Measurements from ENCODE around the gene STK38. TPM values are rescaled to one million over a fixed set of nuclear protein-coding genes. Genes with fewer than 3 reads are reported as not detected.

STK38 gene
- total and polyA plus RNA-seq, 2 of the 13 experiments (the other 11 are each of a cell fraction or from before 2014, with no cell fraction given) = 10.3 to 20.7 TPM

DNA sequence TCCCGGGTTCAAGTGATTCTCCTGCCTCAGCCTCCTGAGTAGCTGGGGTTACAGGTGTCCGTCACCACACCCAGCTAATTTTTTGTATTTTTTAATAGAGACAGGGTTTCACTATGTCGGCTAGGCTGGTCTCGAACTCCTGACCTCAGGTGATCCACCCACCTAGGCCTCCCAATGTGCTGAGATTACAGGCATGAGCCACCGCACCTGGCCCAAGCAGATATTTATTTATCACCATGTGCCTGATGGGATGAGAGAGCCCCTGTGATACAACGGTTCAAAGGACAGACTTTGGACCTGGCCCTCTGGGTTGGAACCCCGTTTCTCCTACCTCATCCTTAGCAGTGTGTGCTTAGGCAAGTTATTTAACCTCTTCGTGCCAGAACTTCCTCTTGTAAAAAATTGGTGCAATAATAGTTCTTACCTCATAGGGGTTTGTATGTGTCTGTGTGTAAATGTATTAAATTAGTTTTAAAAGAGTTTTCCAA, 19.2 kb upstream of the STK38 start (continued):
- TF ChIP-seq, protein P1, sequence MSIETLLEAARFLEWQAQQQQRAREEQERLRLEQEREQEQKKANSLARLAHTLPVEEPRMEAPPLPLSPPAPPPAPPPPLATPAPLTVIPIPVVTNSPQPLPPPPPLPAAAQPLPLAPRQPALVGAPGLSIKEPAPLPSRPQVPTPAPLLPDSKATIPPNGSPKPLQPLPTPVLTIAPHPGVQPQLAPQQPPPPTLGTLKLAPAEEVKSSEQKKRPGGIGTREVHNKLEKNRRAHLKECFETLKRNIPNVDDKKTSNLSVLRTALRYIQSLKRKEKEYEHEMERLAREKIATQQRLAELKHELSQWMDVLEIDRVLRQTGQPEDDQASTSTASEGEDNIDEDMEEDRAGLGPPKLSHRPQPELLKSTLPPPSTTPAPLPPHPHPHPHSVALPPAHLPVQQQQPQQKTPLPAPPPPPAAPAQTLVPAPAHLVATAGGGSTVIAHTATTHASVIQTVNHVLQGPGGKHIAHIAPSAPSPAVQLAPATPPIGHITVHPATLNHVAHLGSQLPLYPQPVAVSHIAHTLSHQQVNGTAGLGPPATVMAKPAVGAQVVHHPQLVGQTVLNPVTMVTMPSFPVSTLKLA (IDR thresholded peaks at IDR 0.05) = peak; percentile 89
- TF ChIP-seq TBX2 (CRISPR knock-in tag; IDR thresholded peaks at IDR 0.05; ENCODE audit: borderline replicate concordance) (peak; percentile 59; the same call in 1 of the 2 replicates), SNRNP70 (IDR thresholded peaks at IDR 0.05; ENCODE audit: low read depth, low read length) (no peak), ZBTB7B (CRISPR knock-in tag; IDR thresholded peaks at IDR 0.05) (peak; percentile 69), AKAP8 (CRISPR knock-in tag; IDR thresholded peaks at IDR 0.05) (no peak), RXRA (CRISPR knock-in tag; IDR thresholded peaks at IDR 0.05) (peak; percentile 77; the same call in 1 of the 2 replicates), MTF2 (CRISPR knock-in tag; IDR thresholded peaks at IDR 0.05; ENCODE audit: borderline replicate concordance) (no peak), ATF7 (IDR thresholded peaks at IDR 0.05) (peak; percentile 58), ATF7 (CRISPR knock-in tag; IDR thresholded peaks at IDR 0.05) (peak; percentile 83; the same call in 1 of the 2 replicates), SOX13 (IDR thresholded peaks at IDR 0.05) (peak; percentile 56; the same call in 1 of the 2 replicates), SOX13 (CRISPR knock-in tag; conservative IDR thresholded peaks at IDR 0.05 in 1 of 2, IDR thresholded peaks at IDR 0.05 in 1 of 2) (peak in 1 of 2 experiments; percentile 79; a peak in 2 of 4 replicates), U2AF2 (IDR thresholded peaks at IDR 0.05; ENCODE audit: low read depth, low read length) (no peak), ONECUT2 (CRISPR knock-in tag; IDR thresholded peaks at IDR 0.05) (no peak)
- TF ChIP-seq, protein P2, sequence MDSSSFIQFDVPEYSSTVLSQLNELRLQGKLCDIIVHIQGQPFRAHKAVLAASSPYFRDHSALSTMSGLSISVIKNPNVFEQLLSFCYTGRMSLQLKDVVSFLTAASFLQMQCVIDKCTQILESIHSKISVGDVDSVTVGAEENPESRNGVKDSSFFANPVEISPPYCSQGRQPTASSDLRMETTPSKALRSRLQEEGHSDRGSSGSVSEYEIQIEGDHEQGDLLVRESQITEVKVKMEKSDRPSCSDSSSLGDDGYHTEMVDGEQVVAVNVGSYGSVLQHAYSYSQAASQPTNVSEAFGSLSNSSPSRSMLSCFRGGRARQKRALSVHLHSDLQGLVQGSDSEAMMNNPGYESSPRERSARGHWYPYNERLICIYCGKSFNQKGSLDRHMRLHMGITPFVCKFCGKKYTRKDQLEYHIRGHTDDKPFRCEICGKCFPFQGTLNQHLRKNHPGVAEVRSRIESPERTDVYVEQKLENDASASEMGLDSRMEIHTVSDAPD (CRISPR knock-in tag; IDR thresholded peaks at IDR 0.05) = peak; percentile 80
- TF ChIP-seq, protein P3, sequence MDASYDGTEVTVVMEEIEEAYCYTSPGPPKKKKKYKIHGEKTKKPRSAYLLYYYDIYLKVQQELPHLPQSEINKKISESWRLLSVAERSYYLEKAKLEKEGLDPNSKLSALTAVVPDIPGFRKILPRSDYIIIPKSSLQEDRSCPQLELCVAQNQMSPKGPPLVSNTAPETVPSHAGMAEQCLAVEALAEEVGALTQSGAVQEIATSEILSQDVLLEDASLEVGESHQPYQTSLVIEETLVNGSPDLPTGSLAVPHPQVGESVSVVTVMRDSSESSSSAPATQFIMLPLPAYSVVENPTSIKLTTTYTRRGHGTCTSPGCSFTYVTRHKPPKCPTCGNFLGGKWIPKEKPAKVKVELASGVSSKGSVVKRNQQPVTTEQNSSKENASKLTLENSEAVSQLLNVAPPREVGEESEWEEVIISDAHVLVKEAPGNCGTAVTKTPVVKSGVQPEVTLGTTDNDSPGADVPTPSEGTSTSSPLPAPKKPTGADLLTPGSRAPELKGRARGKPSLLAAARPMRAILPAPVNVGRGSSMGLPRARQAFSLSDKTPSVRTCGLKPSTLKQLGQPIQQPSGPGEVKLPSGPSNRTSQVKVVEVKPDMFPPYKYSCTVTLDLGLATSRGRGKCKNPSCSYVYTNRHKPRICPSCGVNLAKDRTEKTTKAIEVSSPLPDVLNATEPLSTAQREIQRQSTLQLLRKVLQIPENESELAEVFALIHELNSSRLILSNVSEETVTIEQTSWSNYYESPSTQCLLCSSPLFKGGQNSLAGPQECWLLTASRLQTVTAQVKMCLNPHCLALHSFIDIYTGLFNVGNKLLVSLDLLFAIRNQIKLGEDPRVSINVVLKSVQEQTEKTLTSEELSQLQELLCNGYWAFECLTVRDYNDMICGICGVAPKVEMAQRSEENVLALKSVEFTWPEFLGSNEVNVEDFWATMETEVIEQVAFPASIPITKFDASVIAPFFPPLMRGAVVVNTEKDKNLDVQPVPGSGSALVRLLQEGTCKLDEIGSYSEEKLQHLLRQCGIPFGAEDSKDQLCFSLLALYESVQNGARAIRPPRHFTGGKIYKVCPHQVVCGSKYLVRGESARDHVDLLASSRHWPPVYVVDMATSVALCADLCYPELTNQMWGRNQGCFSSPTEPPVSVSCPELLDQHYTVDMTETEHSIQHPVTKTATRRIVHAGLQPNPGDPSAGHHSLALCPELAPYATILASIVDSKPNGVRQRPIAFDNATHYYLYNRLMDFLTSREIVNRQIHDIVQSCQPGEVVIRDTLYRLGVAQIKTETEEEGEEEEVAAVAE (CRISPR knock-in tag; IDR thresholded peaks at IDR 0.05; ENCODE audit: borderline replicate concordance) = 0 out of 2 replicates have a peak, but pooled peaks have one; percentile 45
- TF ChIP-seq, protein P4, sequence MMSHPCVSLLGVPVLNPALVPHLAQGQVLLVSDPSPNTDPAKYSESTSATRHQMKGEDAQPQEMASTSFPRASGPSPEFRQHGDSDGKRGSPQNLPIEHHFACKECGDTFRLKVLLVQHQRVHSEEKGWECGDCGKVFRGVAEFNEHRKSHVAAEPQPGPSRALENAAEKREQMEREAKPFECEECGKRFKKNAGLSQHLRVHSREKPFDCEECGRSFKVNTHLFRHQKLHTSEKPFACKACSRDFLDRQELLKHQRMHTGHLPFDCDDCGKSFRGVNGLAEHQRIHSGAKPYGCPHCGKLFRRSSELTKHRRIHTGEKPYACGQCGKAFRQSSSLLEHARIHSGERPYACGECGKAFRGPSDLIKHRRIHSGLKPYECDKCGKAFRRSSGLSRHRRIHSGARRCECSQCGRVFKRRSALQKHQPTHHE (CRISPR knock-in tag; IDR thresholded peaks at IDR 0.05; ENCODE audit: borderline replicate concordance) = peak; percentile 67; the same call in 1 of the 2 replicates
- TF ChIP-seq, protein P5, sequence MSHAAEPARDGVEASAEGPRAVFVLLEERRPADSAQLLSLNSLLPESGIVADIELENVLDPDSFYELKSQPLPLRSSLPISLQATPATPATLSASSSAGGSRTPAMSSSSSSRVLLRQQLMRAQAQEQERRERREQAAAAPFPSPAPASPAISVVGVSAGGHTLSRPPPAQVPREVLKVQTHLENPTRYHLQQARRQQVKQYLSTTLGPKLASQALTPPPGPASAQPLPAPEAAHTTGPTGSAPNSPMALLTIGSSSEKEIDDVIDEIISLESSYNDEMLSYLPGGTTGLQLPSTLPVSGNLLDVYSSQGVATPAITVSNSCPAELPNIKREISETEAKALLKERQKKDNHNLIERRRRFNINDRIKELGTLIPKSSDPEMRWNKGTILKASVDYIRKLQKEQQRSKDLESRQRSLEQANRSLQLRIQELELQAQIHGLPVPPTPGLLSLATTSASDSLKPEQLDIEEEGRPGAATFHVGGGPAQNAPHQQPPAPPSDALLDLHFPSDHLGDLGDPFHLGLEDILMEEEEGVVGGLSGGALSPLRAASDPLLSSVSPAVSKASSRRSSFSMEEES (CRISPR knock-in tag; IDR thresholded peaks at IDR 0.05) = peak; percentile 93
- TF ChIP-seq, protein P6, sequence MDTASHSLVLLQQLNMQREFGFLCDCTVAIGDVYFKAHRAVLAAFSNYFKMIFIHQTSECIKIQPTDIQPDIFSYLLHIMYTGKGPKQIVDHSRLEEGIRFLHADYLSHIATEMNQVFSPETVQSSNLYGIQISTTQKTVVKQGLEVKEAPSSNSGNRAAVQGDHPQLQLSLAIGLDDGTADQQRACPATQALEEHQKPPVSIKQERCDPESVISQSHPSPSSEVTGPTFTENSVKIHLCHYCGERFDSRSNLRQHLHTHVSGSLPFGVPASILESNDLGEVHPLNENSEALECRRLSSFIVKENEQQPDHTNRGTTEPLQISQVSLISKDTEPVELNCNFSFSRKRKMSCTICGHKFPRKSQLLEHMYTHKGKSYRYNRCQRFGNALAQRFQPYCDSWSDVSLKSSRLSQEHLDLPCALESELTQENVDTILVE (CRISPR knock-in tag; IDR thresholded peaks at IDR 0.05) = 0 out of 2 replicates have a peak, but pooled peaks have one; percentile 45
